Measurements from ENCODE around the gene MSANTD4. TPM values are rescaled to one million over a fixed set of nuclear protein-coding genes. Genes with fewer than 3 reads are reported as not detected.

Gene MSANTD4
- 10 to 100 TPM; 15.6 to 19.7 (median 17.5) TPM for total RNA-seq (2021; fragmentation: NEBNext Ultra II Directional; extraction: Animal tissue kit (Norgen Biotek cat#: 25700))
- long read RNA-seq, partial matches to known transcripts = 2 of 10 reads
- long read RNA-seq, other reads (novel, unspliced or antisense) = 6 of 10 reads

- H3K27ac Mint-ChIP-seq = peak within 1 kb of the TSS; percentile 91
- peaks cover 6% of the 10 kb centered on the region; the same call in 1 of the 2 replicates for H3K9me3 Mint-ChIP-seq
- peak; percentile 100 for DNase-seq
- TF ChIP-seq, protein P1, sequence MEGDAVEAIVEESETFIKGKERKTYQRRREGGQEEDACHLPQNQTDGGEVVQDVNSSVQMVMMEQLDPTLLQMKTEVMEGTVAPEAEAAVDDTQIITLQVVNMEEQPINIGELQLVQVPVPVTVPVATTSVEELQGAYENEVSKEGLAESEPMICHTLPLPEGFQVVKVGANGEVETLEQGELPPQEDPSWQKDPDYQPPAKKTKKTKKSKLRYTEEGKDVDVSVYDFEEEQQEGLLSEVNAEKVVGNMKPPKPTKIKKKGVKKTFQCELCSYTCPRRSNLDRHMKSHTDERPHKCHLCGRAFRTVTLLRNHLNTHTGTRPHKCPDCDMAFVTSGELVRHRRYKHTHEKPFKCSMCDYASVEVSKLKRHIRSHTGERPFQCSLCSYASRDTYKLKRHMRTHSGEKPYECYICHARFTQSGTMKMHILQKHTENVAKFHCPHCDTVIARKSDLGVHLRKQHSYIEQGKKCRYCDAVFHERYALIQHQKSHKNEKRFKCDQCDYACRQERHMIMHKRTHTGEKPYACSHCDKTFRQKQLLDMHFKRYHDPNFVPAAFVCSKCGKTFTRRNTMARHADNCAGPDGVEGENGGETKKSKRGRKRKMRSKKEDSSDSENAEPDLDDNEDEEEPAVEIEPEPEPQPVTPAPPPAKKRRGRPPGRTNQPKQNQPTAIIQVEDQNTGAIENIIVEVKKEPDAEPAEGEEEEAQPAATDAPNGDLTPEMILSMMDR (IDR thresholded peaks at IDR 0.05) = no peak; the same call in 1 of the 2 replicates
- peaks cover 14% of the 10 kb centered on the region for H3K36me3 Mint-ChIP-seq (ENCODE audit: low read depth)
- peaks cover 43% of the 10 kb centered on the region for H3K4me1 Mint-ChIP-seq (ENCODE audit: low read depth)
- peak within 1 kb of the TSS; percentile 97 for H3K4me3 Mint-ChIP-seq
- H3K27me3 Mint-ChIP-seq (ENCODE audit: insufficient read depth) = peaks cover 1% of the 10 kb centered on the region
Measured at GRCh38 chr11:106021967-106022794, at the start of gene MSANTD4. MSANTD4 (minus strand) TSS chr11:106022240; CDS start chr11:106010917, 11,323 bp downstream.

DNA sequence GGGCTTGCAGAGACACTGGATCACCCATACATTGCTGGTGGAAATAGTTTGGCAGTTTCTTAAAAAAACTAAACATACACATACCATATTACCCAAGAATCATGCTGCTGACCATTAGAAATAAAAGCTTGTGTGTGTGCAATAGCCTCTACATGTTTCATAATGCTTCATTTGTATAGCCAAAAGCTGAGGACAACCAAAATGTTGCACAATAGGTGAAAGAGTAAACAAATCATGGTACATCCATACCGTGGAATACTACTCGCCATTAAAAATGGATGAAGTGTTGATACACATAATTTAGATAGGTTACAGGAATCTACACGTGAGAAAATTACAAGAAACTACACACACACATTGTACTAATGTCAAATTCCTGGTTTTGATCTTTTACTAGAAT, 48.6 kb upstream of the MSANTD4 start:
- Mint-ChIP-seq H3K27ac (no peak overlapping the region), H3K27me3 (ENCODE audit: insufficient read depth) (no peaks in the 10 kb centered on the region), H3K4me1 (ENCODE audit: low read depth) (no peaks in the 10 kb centered on the region), H3K9me3 (no peaks in the 10 kb centered on the region), H3K36me3 (ENCODE audit: low read depth) (no peaks in the 10 kb centered on the region), H3K4me3 (no peak overlapping the region)
- TF ChIP-seq, protein P1 (IDR thresholded peaks at IDR 0.05) = no peak
- no peak for DNase-seq

DNA sequence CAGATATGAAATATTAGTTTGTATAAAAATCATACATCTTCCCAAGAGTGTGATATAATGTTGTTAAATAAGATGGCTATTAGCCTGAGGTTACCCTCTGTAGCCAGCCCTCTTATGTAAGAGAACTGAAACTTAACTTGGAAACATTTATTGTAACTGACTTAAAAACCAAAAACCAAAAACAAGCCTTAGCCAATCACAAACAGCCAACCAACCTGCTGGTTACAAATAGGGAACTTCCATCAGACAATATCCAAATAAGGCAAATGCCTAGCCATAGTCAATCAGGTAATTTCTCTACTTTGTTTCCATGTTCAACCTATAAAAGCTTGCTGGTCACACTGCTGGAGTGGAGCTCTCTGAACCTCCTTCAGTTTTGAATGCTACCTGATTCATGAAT, 41.0 kb upstream of the MSANTD4 start:
- no peaks in the 10 kb centered on the region for H3K9me3 Mint-ChIP-seq

GRCh38 chr11:106061954-106062949, 40.2 kb upstream of the MSANTD4 start:
- no peak for DNase-seq
- Mint-ChIP-seq H3K27ac (no peak overlapping the region), H3K36me3 (ENCODE audit: low read depth) (no peaks in the 10 kb centered on the region), H3K9me3 (no peaks in the 10 kb centered on the region), H3K27me3 (ENCODE audit: insufficient read depth) (no peaks in the 10 kb centered on the region), H3K4me1 (ENCODE audit: low read depth) (no peaks in the 10 kb centered on the region), H3K4me3 (no peak overlapping the region)
- TF ChIP-seq, protein P1 (IDR thresholded peaks at IDR 0.05) = no peak

More for the DNA sequence above, 41.0 kb upstream of the MSANTD4 start:
- H3K36me3 Mint-ChIP-seq (ENCODE audit: low read depth) = no peaks in the 10 kb centered on the region
- no peaks in the 10 kb centered on the region for H3K27me3 Mint-ChIP-seq (ENCODE audit: insufficient read depth)
- H3K27ac Mint-ChIP-seq = no peak overlapping the region
- no peak for DNase-seq
- TF ChIP-seq, protein P1 (IDR thresholded peaks at IDR 0.05) = no peak
- no peaks in the 10 kb centered on the region for H3K4me1 Mint-ChIP-seq (ENCODE audit: low read depth)
- H3K4me3 Mint-ChIP-seq = no peak overlapping the region

GRCh38 chr11:106061249-106061784, 39.3 kb upstream of the MSANTD4 start:
- TF ChIP-seq, protein P1 (IDR thresholded peaks at IDR 0.05) = no peak
- Mint-ChIP-seq H3K27ac (no peak overlapping the region), H3K4me1 (ENCODE audit: low read depth) (no peaks in the 10 kb centered on the region), H3K4me3 (no peak overlapping the region), H3K36me3 (ENCODE audit: low read depth) (no peaks in the 10 kb centered on the region), H3K27me3 (ENCODE audit: insufficient read depth) (no peaks in the 10 kb centered on the region), H3K9me3 (no peaks in the 10 kb centered on the region)
- DNase-seq = no peak

All from HFFc6 (cell line).